Vagina (tissue), 2 donors: ENCODE results near the gene HDAC1.

Source experiments
- CTCF ChIP-seq, 3 experiments: fragments of 450-650 bp in 2 of 3; fragments of 200-600 bp in 1 of 3; sonication (generic) in 1 of 3; IDR thresholded peaks; one replicate each; pipeline ENCODE4 v1.5.1; 2017 to 2019; ENCODE audit warnings: antibody characterized with exemption in 3 of 3, mild to moderate bottlenecking in 2 of 3, moderate library complexity in 2 of 3
- POLR2A ChIP-seq, 2 donors: fragments of 450-650 bp; IDR thresholded peaks; one replicate each; pipeline ENCODE4 v1.6.1; 2017; ENCODE audit warnings: antibody characterized with exemption in 2 of 2, mild to moderate bottlenecking in 2 of 2, moderate library complexity in 2 of 2

DNA sequence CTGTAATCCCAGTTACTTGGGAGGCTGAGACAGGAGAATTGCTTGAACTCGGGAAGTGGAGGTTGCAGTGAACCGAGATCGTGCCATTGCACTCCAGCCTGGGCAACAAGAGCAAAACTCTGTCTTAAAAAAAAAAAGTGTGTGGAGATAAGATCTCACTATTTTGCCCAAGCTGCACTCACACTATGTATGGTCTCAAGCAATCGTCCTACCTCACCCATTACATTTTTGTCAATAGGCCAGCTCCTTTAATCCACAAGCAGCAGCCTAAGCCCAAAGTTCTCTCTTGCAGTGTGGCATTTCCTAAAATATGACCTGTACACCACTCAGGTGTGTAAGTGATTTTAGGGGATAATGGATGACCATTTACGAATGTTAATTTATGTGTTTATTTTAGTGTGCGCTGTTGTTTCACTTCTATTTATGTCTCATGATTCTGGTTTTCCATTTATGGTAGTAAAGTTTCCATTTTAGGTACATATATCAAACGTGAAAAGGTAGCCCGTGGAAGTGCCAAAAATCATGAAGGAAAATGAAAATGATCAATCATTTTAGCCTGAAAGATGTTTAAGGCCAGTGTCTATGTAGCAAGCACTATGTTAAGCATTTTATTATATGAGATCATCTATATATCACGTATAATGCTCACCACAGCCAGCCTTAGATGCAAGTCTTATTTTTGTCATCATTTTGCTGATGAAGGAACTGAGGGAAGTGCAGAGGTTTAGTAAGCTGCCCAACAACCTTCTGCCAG lies 35.2 kb upstream of the HDAC1 start:
- TF ChIP-seq POLR2A (IDR thresholded peaks at IDR 0.05): no peak
- no peak for TF ChIP-seq CTCF (IDR thresholded peaks at IDR 0.05)
